ENCODE data around the gene NUP43.

- no peak for TF ChIP-seq EZH2 (IDR thresholded peaks at IDR 0.05)
- TF ChIP-seq POLR2AphosphoS5 (IDR thresholded peaks at IDR 0.05; ENCODE audit: borderline replicate concordance, low read depth, low read length) = no peak
- no peak for TF ChIP-seq FOXP2 (optimal IDR thresholded peaks at IDR 0.05; ENCODE audit: control extremely low read depth, extremely low read length, insufficient read depth)
Measured at GRCh38 chr6:149751239-149751638, 4.9 kb upstream of the NUP43 start.

Measured in SK-N-MC (cell line).